AG04450 (cell line): ENCODE measurements around the gene OPRD1. TPM values are rescaled to one million over a fixed set of nuclear protein-coding genes. Genes with fewer than 3 reads are reported as not detected.
"Not testable (repeated sequence)": the region's sequence is repeated elsewhere in the genome, so short reads cannot be mapped to it uniquely, and the experiment has no call there.

Experiments used
- CTCF ChIA-PET: fragments of 300-600, 350-600 bp; formaldehyde crosslinking; extraction: SDS; loops from one replicate; lab custom pipeline; 2022; ENCODE audit warnings: antibody characterized with exemption, inconsistent platforms; lab: Charles Lee
- POLR2A ChIA-PET: fragments of 350-600 bp; formaldehyde crosslinking; extraction: SDS; loops from one replicate; lab custom pipeline; 2021; ENCODE audit warnings: antibody characterized with exemption, inconsistent platforms; lab: Yijun Ruan, JAX
- DNase-seq: peaks from one replicate; pipeline ENCODE4 v3.0.0-alpha.2; 2011; ENCODE audit warnings: low read depth, low spot score
- H3K27ac ChIP-seq: one replicate; pipeline ENCODE4 v1.5.1; 2012; ENCODE audit warnings: low read depth, low read length, control low read depth
- H3K27me3 ChIP-seq: one replicate; pipeline ENCODE4 v1.6.0; 2012; ENCODE audit warnings: low read length; ENCODE audit not compliant: control insufficient read depth, insufficient read depth
- H3K4me3 ChIP-seq: 2 replicates; pipeline ENCODE4 v1.5.1; 2011; ENCODE audit warnings: mild to moderate bottlenecking, low read depth, low read length, control low read depth
- H3K9me3 ChIP-seq: 2 replicates; pipeline ENCODE4 v1.5.1; 2012; ENCODE audit warnings: low read length; ENCODE audit not compliant: control insufficient read depth, insufficient read depth
- polyA plus RNA-seq: library from polyadenylated mRNA; depleted of rRNA; stranded (reverse); fragments of >200 nt; gene quantifications from 2 replicates; pipeline ENCODE4 v1.2.3, GENCODE V29; 2011
- TF ChIP-seq, protein P1 (sequence below): IDR thresholded peaks from 2 replicates; pipeline ENCODE4 v1.5.1; 2011; ENCODE audit warnings: low read depth, low read length, control low read depth, inconsistent platforms

The OPRD1 gene
- polyA plus RNA-seq, 1 experiment: not detected

DNA sequence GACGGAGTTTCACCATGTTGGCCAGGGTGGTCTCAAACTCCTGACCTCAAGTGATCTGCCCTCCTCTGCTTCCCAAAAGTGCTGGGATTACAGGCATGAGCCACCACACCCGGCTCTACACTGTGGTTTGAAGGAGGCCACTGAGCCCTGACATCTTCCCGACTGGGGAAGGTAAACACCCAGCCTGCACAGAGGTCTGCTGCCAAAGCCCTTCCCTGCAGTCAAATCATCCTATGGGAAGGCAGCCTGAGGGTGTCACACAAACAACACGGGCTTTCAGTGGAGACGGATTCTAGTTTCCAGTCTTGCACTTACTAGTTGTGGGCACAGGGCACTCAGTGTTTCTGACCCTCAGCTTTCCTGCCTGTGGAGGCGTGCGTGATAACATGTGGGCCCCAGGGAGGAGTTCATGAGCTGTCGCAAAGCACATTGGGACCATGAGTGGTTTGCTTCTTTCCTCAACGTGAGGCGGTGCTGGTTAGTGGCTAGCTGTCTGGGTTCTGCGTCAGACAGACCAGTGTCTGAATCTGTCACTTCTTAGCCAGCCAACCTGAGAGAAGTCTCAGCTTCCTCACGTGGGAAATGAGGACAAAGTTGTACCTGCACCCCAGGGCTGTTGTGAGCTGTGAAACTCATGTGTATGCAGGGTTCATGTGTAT lies 21.5 kb upstream of the OPRD1 start:
- Histone ChIP-seq H3K4me3 (no peak overlapping the region), H3K27ac (no peak overlapping the region), H3K9me3 (no peaks in the 10 kb centered on the region), H3K27me3 (peaks cover 11% of the 10 kb centered on the region)
- POLR2A ChIA-PET: no interaction called here
- CTCF ChIA-PET: interaction anchor here (1.6 kb wide), 1 partner anchor 87 kb away, joined by 7 read pairs; no protein-coding TSS in a partner anchor
- TF ChIP-seq, protein P1, sequence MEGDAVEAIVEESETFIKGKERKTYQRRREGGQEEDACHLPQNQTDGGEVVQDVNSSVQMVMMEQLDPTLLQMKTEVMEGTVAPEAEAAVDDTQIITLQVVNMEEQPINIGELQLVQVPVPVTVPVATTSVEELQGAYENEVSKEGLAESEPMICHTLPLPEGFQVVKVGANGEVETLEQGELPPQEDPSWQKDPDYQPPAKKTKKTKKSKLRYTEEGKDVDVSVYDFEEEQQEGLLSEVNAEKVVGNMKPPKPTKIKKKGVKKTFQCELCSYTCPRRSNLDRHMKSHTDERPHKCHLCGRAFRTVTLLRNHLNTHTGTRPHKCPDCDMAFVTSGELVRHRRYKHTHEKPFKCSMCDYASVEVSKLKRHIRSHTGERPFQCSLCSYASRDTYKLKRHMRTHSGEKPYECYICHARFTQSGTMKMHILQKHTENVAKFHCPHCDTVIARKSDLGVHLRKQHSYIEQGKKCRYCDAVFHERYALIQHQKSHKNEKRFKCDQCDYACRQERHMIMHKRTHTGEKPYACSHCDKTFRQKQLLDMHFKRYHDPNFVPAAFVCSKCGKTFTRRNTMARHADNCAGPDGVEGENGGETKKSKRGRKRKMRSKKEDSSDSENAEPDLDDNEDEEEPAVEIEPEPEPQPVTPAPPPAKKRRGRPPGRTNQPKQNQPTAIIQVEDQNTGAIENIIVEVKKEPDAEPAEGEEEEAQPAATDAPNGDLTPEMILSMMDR: no peak
- DNase-seq: no peak

DNA sequence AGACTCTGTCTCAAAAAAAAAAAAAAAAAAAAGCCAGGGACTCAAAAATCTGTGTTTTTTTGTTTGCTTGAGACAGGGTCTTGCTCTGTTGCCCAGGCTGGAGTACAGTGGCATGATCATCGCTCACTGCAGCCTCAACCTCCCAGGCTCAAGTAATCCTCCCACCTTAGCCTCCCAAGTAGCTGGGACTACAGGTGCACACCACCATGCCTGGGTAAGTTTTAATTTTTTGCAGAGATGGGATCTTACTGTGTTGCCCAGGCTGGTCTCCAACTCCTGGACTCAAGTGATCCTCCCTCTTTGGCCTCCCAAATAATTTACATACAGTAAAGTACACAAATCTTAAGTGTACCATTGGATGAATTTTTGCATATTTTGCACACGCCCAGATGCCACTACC lies 20.0 kb upstream of the OPRD1 start:
- H3K9me3 ChIP-seq, H3K4me3 ChIP-seq, DNase-seq, H3K27ac ChIP-seq, POLR2A ChIA-PET: not testable (repeated sequence)
- H3K27me3 ChIP-seq: peaks cover 18% of the 10 kb centered on the region
- CTCF ChIA-PET: interaction anchor here (0.6 to 2.9 kb wide), 7 partner anchors 16 to 411 kb away, joined by 3 to 21 read pairs (median 7); no protein-coding TSS in a partner anchor

DNA sequence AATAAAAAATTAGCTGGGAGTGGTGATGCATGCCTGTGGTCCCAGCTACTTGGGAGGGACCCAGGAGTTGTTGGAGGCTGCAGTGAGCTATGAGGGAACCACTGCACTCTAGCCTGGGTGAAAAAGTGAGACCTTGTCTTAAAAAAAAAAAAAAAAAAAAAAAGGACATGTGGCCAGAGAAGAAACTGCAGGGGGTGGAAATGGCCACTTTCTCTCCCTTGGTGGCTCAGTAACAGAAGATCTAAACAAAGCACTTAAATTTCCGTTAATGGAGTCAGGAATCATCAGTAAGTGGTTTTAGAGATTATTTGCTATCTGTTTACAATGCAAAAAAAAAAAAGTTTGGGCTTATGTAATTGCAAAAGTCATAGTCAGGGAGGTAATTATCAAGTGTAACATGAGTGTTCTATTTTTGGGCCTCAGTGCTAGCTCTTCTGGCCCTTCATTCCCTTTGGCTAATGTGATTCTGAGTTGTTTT lies 19.3 kb upstream of the OPRD1 start:
- Histone ChIP-seq H3K4me3 (no peak overlapping the region), H3K27me3 (peaks cover 21% of the 10 kb centered on the region), H3K27ac (no peak overlapping the region), H3K9me3 (no peaks in the 10 kb centered on the region)
- TF ChIP-seq, protein P1: peak; percentile 14; the same call in 1 of the 2 replicates
- ChIA-PET CTCF (interaction anchor here (0.6 to 3.1 kb wide), 9 partner anchors 7 to 410 kb away, joined by 3 to 21 read pairs (median 6); partner anchors contain the start of gene YTHDF2), POLR2A (interaction anchor here (0.6 kb wide), 1 partner anchor 92 kb away, joined by 8 read pairs; no protein-coding TSS in a partner anchor)
- no peak for DNase-seq

DNA sequence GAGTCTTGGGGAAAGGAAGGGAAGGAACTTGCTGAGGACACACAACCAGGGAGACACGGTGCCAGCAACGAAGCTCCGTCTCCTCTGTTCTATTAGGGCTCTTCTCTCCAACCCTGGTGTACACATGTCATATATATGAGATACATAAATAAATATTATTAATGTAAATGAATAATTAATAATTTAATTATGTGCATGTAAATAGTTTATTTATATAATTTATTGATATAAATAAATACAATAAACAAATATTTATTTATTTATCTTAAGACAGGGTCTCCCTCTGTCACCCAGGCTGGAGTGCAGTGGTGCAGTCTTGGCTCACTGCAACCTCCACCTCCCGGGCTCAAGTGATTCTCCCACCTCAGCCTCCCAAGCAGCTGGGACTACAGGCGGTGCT lies 17.4 kb upstream of the OPRD1 start:
- CTCF ChIA-PET: interaction anchor here (2.9 to 3.1 kb wide), 2 partner anchors 9 to 83 kb away, joined by 10 to 21 read pairs; no protein-coding TSS in a partner anchor
- H3K27ac ChIP-seq, H3K9me3 ChIP-seq, POLR2A ChIA-PET, DNase-seq, H3K4me3 ChIP-seq: not testable (repeated sequence)
- H3K27me3 ChIP-seq: peaks cover 25% of the 10 kb centered on the region

DNA sequence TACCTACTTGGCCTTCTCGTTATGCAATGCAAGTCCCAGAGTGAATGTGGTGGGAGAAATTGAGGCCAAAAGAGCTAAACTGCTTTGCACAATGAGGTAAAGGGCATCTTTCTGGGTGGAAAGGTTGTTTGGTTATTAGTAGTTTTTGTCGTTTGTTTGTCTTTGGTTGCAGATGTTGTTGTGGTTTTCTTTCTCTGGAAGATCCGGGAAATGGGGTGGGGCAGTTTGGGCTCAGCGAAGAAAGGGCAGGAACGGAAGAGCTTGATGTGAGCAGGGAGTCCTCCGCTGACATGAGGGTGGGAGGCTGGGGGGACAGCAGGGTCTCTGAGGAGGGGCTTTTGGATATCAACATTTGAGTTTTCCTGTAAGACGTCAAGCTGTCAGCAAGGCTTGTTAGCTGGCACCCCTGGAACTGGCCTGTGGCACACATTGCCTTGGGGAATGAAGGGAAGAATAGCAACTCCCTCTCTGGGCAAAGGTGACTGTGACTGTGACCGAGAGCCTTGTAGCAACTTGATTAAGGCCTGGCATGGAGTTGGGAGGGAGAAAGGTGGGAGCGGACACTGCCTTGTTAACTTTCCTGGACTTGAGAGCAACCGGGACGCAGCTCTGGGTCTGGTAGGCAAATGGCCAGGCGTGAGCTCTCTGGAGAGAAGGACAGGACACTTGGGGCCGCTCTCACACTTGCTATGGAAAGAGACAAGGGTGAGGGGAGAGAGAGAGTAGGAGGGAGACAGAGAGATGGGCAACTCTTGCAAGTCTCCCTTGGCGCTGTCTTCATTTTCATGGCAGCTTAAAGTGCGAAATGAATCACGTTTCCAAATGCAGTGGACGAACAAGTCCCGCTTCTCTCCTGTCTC lies 15.4 kb upstream of the OPRD1 start:
- H3K27me3 ChIP-seq: peaks cover 31% of the 10 kb centered on the region
- TF ChIP-seq, protein P1: 0 out of 2 replicates have a peak, but pooled peaks have one; percentile 3
- POLR2A ChIA-PET: no interaction called here
- H3K9me3 ChIP-seq: no peaks in the 10 kb centered on the region
- H3K27ac ChIP-seq: no peak overlapping the region
- no peak for DNase-seq
- no peak overlapping the region for H3K4me3 ChIP-seq
- CTCF ChIA-PET: interaction anchor here (0.5 to 2.0 kb wide), 5 partner anchors 12 to 237 kb away, joined by 3 to 13 read pairs (median 4); no protein-coding TSS in a partner anchor
